Thyroid gland (tissue), 4 donors: ENCODE results near the gene C22orf31. TPM values are rescaled to one million over a fixed set of nuclear protein-coding genes. Genes with fewer than 3 reads are reported as not detected.

Experiments used
- DNase-seq, 2 donors: peaks; one replicate each; pipeline ENCODE4 v3.0.0-alpha.2; 2019
- H3K27ac ChIP-seq, 3 donors: fragments of 200-600 bp; sonication (generic); 1 replicate in 2 of 3; 2 replicates in 1 of 3; pipeline ENCODE4 v1.5.1; 2016 to 2019; ENCODE audit warnings: mild to moderate bottlenecking in 1 of 3, moderate library complexity in 1 of 3
- H3K27me3 ChIP-seq: fragments of 200-600 bp; sonication (generic); one replicate; pipeline ENCODE4 v1.5.1; 2019
- H3K36me3 ChIP-seq, 2 donors: fragments of 200-600 bp; sonication (generic); one replicate each; pipeline ENCODE4 v1.5.1; 2016 to 2019
- H3K4me1 ChIP-seq, 2 donors: fragments of 200-600 bp; sonication (generic); one replicate each; pipeline ENCODE4 v1.5.1; 2017 to 2019
- H3K4me3 ChIP-seq, 3 donors: fragments of 200-600 bp; sonication (generic); replicated peaks in 1 of 3; 1 replicate in 2 of 3; 2 replicates in 1 of 3; pipeline ENCODE4 v1.5.1; 2016; ENCODE audit warnings: mild to moderate bottlenecking in 1 of 3
- H3K9me3 ChIP-seq: fragments of 200-600 bp; sonication (generic); one replicate; pipeline ENCODE4 v1.5.1; 2017
- POLR2A ChIP-seq, 2 donors: fragments of 450-650 bp; IDR thresholded peaks; one replicate each; pipeline ENCODE4 v1.6.1; 2017; ENCODE audit warnings: antibody characterized with exemption in 2 of 2, mild to moderate bottlenecking in 2 of 2, moderate library complexity in 1 of 2
- WGBS, 2 donors: methylation state at CpG; one replicate each; pipeline ENCODE4 v1.1.5; 2017; 5-methylcytosine and 5-hydroxymethylcytosine counted together
- intact Hi-C: fragments of 100-400 bp; cut with DNase I; formaldehyde crosslinking; loops from one replicate; pipeline ENCODE4 v1.15.1; 2023
- total RNA-seq, 4 donors: library from RNA; depleted of rRNA; stranded (reverse); fragments of >200 nt; gene quantifications; one replicate each; pipeline ENCODE4 v1.2.3, GENCODE V29; 2016
- TF ChIP-seq, protein P1 (sequence below), 6 experiments: fragments of 200-600 bp in 3 of 6; fragments of 450-650 bp in 3 of 6; sonication (generic) in 3 of 6; IDR thresholded peaks; one replicate each; pipeline ENCODE4 v1.5.1; 2016 to 2019; ENCODE audit warnings: antibody characterized with exemption in 6 of 6, mild to moderate bottlenecking in 2 of 6, inconsistent platforms in 1 of 6, moderate library complexity in 1 of 6

C22orf31 gene
- total RNA-seq, 4 donors from 2014 or later: not detected

DNA sequence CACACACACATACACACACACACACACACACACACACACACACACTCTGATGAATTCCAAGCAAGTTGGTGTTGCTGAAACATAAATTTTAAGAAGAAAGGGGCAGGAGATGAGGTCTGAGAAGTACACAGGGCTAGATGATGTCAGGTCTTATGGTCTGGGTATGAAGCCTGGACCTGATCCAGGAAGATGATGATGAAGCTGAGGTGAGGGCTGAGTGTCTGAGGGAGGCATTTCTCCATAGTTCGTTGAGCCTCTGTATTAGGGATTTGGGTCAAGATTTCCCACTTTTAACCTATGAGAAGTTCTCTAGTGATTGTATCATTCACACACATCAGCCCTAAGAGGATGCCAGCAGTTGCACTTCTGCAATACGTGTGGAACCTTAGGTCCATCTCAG, 43.8 kb upstream of the C22orf31 start:
- WGBS, 2 donors: 70 to 77% methylated on average over 2 of the region's 2 CpGs
- Histone ChIP-seq H3K4me3 (no peak overlapping the region), H3K27ac (no peak overlapping the region), H3K36me3 (no peaks in the 10 kb centered on the region), H3K4me1 (peaks cover 0 to 8% of the 10 kb centered on the region in 2 donors), H3K9me3 (no peaks in the 10 kb centered on the region), H3K27me3 (no peaks in the 10 kb centered on the region)
- no peak for DNase-seq
- intact Hi-C loops: no loop called here
- TF ChIP-seq, protein P1, sequence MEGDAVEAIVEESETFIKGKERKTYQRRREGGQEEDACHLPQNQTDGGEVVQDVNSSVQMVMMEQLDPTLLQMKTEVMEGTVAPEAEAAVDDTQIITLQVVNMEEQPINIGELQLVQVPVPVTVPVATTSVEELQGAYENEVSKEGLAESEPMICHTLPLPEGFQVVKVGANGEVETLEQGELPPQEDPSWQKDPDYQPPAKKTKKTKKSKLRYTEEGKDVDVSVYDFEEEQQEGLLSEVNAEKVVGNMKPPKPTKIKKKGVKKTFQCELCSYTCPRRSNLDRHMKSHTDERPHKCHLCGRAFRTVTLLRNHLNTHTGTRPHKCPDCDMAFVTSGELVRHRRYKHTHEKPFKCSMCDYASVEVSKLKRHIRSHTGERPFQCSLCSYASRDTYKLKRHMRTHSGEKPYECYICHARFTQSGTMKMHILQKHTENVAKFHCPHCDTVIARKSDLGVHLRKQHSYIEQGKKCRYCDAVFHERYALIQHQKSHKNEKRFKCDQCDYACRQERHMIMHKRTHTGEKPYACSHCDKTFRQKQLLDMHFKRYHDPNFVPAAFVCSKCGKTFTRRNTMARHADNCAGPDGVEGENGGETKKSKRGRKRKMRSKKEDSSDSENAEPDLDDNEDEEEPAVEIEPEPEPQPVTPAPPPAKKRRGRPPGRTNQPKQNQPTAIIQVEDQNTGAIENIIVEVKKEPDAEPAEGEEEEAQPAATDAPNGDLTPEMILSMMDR (IDR thresholded peaks at IDR 0.05): no peak

DNA sequence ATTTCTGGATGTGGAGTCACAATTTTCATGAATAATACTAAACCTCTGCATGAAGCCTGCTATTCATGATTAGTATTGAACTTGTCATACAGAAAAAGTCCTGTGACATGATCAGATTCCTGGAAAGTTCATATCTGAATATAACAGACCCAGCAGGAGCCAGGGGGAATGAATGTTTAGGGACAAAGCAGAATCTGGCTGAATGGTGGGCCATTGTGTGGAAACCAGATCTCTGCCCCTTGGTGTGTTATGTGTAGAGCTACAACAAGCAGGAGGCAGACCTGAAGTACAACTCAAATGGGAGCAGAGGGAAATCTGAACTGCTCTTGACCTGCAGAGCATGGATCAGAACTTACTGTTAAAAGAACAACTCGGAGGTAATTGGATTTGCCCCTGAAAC, 41.5 kb upstream of the C22orf31 start:
- H3K27me3 ChIP-seq: no peaks in the 10 kb centered on the region
- intact Hi-C loops: no loop called here
- no peaks in the 10 kb centered on the region for H3K4me1 ChIP-seq
- no peaks in the 10 kb centered on the region for H3K36me3 ChIP-seq
- H3K4me3 ChIP-seq: no peak overlapping the region
- 89 to 92% methylated on average over 1 of the region's 1 CpG for whole genome bisulfite sequencing, 2 donors
- no peak overlapping the region for H3K27ac ChIP-seq
- H3K9me3 ChIP-seq: no peaks in the 10 kb centered on the region
- TF ChIP-seq, protein P1 (IDR thresholded peaks at IDR 0.05): no peak
- no peak for TF ChIP-seq POLR2A (IDR thresholded peaks at IDR 0.05)
- no peak for DNase-seq

DNA sequence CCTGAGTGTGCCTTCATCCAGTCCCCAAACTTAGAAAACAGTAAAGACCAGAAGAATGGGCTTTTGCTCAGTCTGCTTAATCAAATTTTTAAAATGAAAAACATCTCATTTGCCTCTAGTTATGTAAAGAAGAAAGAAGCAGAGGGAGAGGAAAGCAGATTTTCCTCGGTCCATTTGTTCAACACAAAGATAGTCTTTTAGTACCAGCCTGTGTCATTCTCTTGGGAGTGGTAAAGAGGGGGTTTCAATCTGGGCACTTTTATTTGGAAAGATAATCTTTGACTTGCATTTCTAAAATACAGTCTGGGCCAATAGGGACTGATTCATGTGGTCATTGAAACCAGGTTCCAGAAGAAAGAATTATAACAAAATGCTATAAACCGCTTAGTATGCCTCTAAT, 40.7 kb upstream of the C22orf31 start:
- DNase-seq: no peak
- no peak overlapping the region for H3K27ac ChIP-seq
- WGBS, 2 donors: 94 to 97% methylated on average over 2 of the region's 2 CpGs
- H3K36me3 ChIP-seq: no peaks in the 10 kb centered on the region
- no peak overlapping the region for H3K4me3 ChIP-seq
- intact Hi-C loops: no loop called here
- H3K9me3 ChIP-seq: no peaks in the 10 kb centered on the region
- H3K4me1 ChIP-seq: no peaks in the 10 kb centered on the region
- H3K27me3 ChIP-seq: no peaks in the 10 kb centered on the region
- TF ChIP-seq, protein P1 (IDR thresholded peaks at IDR 0.05): no peak
- no peak for TF ChIP-seq POLR2A (IDR thresholded peaks at IDR 0.05)

DNA sequence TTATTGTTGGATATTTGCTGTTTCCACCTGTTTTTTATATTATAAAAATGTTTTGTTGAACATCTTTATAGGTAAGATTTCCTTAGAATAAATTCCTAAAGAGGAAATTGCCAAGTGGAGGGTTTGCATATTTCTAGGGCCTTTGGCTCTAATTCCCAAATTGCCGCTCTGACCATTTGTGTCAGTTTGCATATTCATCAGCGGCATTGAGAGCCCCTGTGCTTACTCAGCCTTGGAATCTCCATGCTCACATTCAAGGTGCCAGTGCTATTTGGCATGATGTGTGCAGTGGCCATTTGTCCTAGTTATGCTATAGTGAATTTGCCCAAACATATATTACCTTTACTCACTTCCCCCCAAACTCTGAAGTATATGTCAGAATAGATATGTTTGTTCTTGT, 36.7 kb upstream of the C22orf31 start:
- intact Hi-C loops: no loop called here
- Histone ChIP-seq H3K4me1 (peaks cover 10 to 12% of the 10 kb centered on the region in 2 donors), H3K27me3 (no peaks in the 10 kb centered on the region), H3K9me3 (no peaks in the 10 kb centered on the region), H3K27ac (no peak overlapping the region), H3K4me3 (no peak overlapping the region), H3K36me3 (no peaks in the 10 kb centered on the region)
- 73 to 91% methylated on average over 2 of the region's 2 CpGs for whole genome bisulfite sequencing, 2 donors
- DNase-seq: no peak
- TF ChIP-seq POLR2A (IDR thresholded peaks at IDR 0.05): no peak
- TF ChIP-seq, protein P1 (IDR thresholded peaks at IDR 0.05): no peak

DNA sequence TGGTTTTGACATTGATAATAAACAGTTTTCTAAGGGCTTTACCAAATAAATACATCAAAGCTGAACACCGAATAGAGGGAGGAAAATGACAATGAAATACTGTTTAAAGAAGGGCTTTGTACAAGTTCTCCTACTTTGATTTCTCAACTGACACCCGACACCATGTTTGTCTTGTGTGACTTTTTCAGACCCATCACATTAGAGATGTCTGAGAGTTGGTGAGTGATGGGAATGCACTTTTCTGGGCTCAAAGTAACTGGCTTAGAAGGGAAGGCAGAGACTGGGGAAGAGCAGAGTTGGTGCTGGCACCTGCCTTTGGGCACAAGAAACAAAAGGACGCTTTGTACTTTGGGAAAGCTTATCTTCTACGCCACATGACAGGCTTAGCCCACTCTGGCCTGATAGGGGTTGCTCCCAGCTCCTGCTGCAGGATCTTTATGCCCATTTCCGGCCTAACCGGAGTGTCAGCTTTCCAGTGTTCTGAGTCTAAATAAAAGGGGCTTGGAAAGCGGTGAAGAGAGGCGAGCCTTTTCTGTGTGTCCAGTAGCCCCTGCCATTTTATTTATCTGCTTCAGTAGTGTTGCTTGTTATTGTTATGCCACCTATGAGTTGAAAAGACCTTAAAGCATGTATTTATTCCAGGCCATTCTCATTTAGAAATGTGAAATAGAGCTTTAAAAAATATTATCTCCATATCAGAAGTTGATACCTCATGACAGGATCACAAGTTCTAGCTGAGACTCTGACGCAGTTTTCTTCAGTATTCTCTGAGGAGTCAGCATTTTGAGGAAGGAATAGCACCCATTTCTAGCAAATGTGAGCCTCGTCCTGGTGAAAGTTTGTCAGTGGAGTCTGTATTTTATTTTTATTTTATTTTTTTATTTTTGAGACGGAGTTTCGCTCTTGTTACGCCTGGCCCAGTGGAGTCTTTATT, 35.4 kb upstream of the C22orf31 start:
- 90 to 91% methylated on average over 13 of the region's 13 CpGs for WGBS, 2 donors
- no peak for DNase-seq
- H3K27me3 ChIP-seq: no peaks in the 10 kb centered on the region
- no peak for TF ChIP-seq POLR2A (IDR thresholded peaks at IDR 0.05)
- TF ChIP-seq, protein P1 (IDR thresholded peaks at IDR 0.05): no peak
- H3K36me3 ChIP-seq: no peaks in the 10 kb centered on the region
- peaks cover 22 to 25% of the 10 kb centered on the region in 2 donors for H3K4me1 ChIP-seq
- no peak overlapping the region for H3K4me3 ChIP-seq
- no peaks in the 10 kb centered on the region for H3K9me3 ChIP-seq
- H3K27ac ChIP-seq: no peak overlapping the region
- intact Hi-C loops: no loop called here
